Measurements from ENCODE around the gene AFF2.

The AFF2 gene

GRCh38 chrX:148940411-148940996 is 440.1 kb downstream of the AFF2 start:
- no peak for DNase-seq

GRCh38 chrX:148942754-148943153 is 442.3 kb downstream of the AFF2 start:
- no peak for DNase-seq

GRCh38 chrX:148947399-148947975 is 447.1 kb downstream of the AFF2 start:
- DNase-seq: no peak

GRCh38 chrX:148956352-148956751 is 455.9 kb downstream of the AFF2 start:
- no peak for DNase-seq

GRCh38 chrX:148958901-148959300 is 458.5 kb downstream of the AFF2 start:
- no peak for DNase-seq

GRCh38 chrX:148960060-148960459 is 459.6 kb downstream of the AFF2 start:
- DNase-seq: no peak

GRCh38 chrX:148961985-148962384 is 461.6 kb downstream of the AFF2 start:
- DNase-seq: no peak

GRCh38 chrX:148976571-148977400 is 476.4 kb downstream of the AFF2 start:
- DNase-seq: no peak

- DNase-seq: no peak
Observed at GRCh38 chrX:148979786-148980185, 479.4 kb downstream of the AFF2 start.

- no peak for DNase-seq
Observed at GRCh38 chrX:148984238-148984637, 483.8 kb downstream of the AFF2 start.

- DNase-seq: no peak
Observed at GRCh38 chrX:148991502-148991901, 491.1 kb downstream of the AFF2 start.

- no peak for DNase-seq
Observed at GRCh38 chrX:148995661-148996060, 495.2 kb downstream of the AFF2 start.

- DNase-seq: no peak
Observed at GRCh38 chrX:149002320-149002719, 501.9 kb downstream of the AFF2 start.

GRCh38 chrX:149003863-149004660 is 503.6 kb downstream of the AFF2 start:
- DNase-seq: no peak

GRCh38 chrX:149004936-149005335 is 504.5 kb downstream of the AFF2 start:
- no peak for DNase-seq

- no peak for DNase-seq
Observed at GRCh38 chrX:149006235-149006634, 505.8 kb downstream of the AFF2 start.

- no peak for DNase-seq
Observed at GRCh38 chrX:149007423-149007822, 507.0 kb downstream of the AFF2 start.

GRCh38 chrX:149010013-149010852 is 509.8 kb downstream of the AFF2 start:
- no peak for DNase-seq

- DNase-seq: no peak
Observed at GRCh38 chrX:149010853-149011224, 510.4 kb downstream of the AFF2 start.

GRCh38 chrX:149013081-149013480 is 512.7 kb downstream of the AFF2 start:
- no peak for DNase-seq

- no peak for DNase-seq
Observed at GRCh38 chrX:149021159-149021558, 520.7 kb downstream of the AFF2 start.

GRCh38 chrX:149022485-149022884 is 522.1 kb downstream of the AFF2 start:
- no peak for DNase-seq
